ENCODE data around the gene NETO1. TPM values are rescaled to one million over a fixed set of nuclear protein-coding genes. Genes with fewer than 3 reads are reported as not detected.

NETO1 gene
- total and polyA plus RNA-seq, 2 donors (not counting 1 experiment from before 2014, with no cell fraction given), result 0.06 to 2.0 TPM

DNA sequence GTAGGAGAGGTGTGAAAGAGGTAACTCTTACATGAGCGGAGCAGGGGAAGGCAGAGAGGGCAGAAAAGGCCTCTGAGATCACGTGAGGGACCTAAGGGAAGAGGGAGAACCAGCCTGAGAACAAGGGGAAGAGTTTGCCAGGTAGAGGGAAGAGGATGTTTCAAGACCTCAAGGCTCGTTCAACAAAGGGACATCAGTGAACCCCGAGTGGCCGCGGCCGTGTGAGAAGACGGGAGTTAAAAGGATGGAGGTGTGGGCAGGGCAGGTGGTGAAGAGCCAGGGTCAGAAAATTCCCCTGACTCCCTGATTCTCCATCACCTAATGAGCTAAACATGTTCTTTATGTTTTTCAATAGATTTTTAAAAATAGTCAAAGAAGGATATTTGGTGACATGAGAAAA is 44.4 kb downstream of the NETO1 start:
- no peaks in the 10 kb centered on the region for H4K20me1 ChIP-seq (ENCODE audit: control insufficient read depth, extremely low read depth, insufficient read depth, low read length)
- no peak for DNase-seq (ENCODE audit: low read depth in 2 of 2)
- TF ChIP-seq EZH2 (IDR thresholded peaks at IDR 0.05; ENCODE audit: low read length, missing control alignments), result no peak
- TF ChIP-seq, protein P1, sequence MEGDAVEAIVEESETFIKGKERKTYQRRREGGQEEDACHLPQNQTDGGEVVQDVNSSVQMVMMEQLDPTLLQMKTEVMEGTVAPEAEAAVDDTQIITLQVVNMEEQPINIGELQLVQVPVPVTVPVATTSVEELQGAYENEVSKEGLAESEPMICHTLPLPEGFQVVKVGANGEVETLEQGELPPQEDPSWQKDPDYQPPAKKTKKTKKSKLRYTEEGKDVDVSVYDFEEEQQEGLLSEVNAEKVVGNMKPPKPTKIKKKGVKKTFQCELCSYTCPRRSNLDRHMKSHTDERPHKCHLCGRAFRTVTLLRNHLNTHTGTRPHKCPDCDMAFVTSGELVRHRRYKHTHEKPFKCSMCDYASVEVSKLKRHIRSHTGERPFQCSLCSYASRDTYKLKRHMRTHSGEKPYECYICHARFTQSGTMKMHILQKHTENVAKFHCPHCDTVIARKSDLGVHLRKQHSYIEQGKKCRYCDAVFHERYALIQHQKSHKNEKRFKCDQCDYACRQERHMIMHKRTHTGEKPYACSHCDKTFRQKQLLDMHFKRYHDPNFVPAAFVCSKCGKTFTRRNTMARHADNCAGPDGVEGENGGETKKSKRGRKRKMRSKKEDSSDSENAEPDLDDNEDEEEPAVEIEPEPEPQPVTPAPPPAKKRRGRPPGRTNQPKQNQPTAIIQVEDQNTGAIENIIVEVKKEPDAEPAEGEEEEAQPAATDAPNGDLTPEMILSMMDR (conservative IDR thresholded peaks at IDR 0.05 in 1 of 2, IDR thresholded peaks at IDR 0.05 in 1 of 2; ENCODE audit: low read depth in 1 of 2, low read length in 2 of 2), result no peak
- H3K4me2 ChIP-seq (ENCODE audit: extremely low read depth, insufficient read depth, low read length), result no peak overlapping the region
- no peak overlapping the region for H3K27ac ChIP-seq (ENCODE audit: insufficient read depth, low read length)
- no peaks in the 10 kb centered on the region for H3K27me3 ChIP-seq (ENCODE audit: control insufficient read depth, insufficient read depth, low read length)
- H3K36me3 ChIP-seq (ENCODE audit: control insufficient read depth, insufficient read depth, low read length), result no peaks in the 10 kb centered on the region
- no peaks in the 10 kb centered on the region for H3K9me3 ChIP-seq (ENCODE audit: control insufficient read depth, insufficient read depth, low read depth, low read length)
- no peaks in the 10 kb centered on the region for H3K79me2 ChIP-seq (ENCODE audit: control insufficient read depth, insufficient read depth, low read length)
- H3K4me3 ChIP-seq (replicated peaks in 1 of 4; ENCODE audit: control extremely low read depth in 1 of 4, insufficient read depth in 1 of 4, low read depth in 3 of 4, low read length in 4 of 4), result no peak overlapping the region
- H3K9ac ChIP-seq (ENCODE audit: insufficient read depth, low read length), result no peak overlapping the region
- H2AFZ ChIP-seq (ENCODE audit: low read length), result no peak overlapping the region
- no peaks in the 10 kb centered on the region for H3K4me1 ChIP-seq (ENCODE audit: control insufficient read depth, extremely low read depth, insufficient read depth, low read length)

DNA sequence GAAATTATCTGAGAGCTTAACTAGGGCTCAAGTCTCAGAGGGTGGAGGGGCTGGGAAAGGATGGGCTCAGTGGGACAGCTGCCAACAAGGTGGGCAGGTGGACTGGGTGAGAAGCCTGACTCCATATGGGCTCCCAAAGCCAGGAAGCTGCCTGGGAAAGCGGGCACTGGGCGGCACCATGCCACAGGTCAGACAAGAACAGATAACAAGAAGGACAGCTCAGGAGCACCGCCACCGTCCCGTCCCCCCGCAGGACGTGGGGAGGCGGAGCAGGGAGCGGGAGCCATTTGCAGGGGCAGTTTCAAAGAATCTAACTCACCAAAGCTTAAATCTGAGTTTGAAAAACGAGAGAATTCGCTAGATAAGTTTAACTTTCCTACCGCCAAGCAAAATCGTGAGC is 45.6 kb downstream of the NETO1 start:
- H3K27ac ChIP-seq (ENCODE audit: insufficient read depth, low read length), result no peak overlapping the region
- no peak for DNase-seq (ENCODE audit: low read depth in 2 of 2)
- H2AFZ ChIP-seq (ENCODE audit: low read length), result no peak overlapping the region
- no peaks in the 10 kb centered on the region for H3K79me2 ChIP-seq (ENCODE audit: control insufficient read depth, insufficient read depth, low read length)
- no peaks in the 10 kb centered on the region for H4K20me1 ChIP-seq (ENCODE audit: control insufficient read depth, extremely low read depth, insufficient read depth, low read length)
- no peaks in the 10 kb centered on the region for H3K4me1 ChIP-seq (ENCODE audit: control insufficient read depth, extremely low read depth, insufficient read depth, low read length)
- no peak overlapping the region for H3K4me2 ChIP-seq (ENCODE audit: extremely low read depth, insufficient read depth, low read length)
- no peaks in the 10 kb centered on the region for H3K27me3 ChIP-seq (ENCODE audit: control insufficient read depth, insufficient read depth, low read length)
- no peaks in the 10 kb centered on the region for H3K9me3 ChIP-seq (ENCODE audit: control insufficient read depth, insufficient read depth, low read depth, low read length)
- TF ChIP-seq EZH2 (IDR thresholded peaks at IDR 0.05; ENCODE audit: low read length, missing control alignments), result no peak
- TF ChIP-seq, protein P1 (conservative IDR thresholded peaks at IDR 0.05 in 1 of 2, IDR thresholded peaks at IDR 0.05 in 1 of 2; ENCODE audit: low read depth in 1 of 2, low read length in 2 of 2), result no peak
- H3K9ac ChIP-seq (ENCODE audit: insufficient read depth, low read length), result no peak overlapping the region
- H3K36me3 ChIP-seq (ENCODE audit: control insufficient read depth, insufficient read depth, low read length), result no peaks in the 10 kb centered on the region
- H3K4me3 ChIP-seq (replicated peaks in 1 of 4; ENCODE audit: control extremely low read depth in 1 of 4, insufficient read depth in 1 of 4, low read depth in 3 of 4, low read length in 4 of 4), result no peak overlapping the region

DNA sequence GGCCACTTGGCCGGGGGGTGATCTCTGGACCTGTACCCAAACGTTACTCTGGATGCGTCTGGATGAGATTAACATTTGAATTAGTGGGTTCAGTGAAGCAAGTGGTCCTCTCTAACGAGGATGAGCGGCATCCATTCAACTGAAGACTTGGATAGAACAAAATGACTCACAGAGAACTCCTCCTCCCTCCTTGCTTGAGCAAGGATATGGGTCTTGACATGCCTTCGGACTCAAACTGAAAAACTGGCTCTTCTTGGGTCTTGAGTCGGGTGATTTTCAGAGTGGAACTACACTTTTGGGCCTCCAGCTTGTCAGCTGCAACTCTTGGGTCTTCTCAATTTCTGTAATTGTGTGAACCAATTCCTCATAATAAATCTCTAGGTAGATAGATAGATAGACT is 47.2 kb downstream of the NETO1 start:
- no peak overlapping the region for H3K9ac ChIP-seq (ENCODE audit: insufficient read depth, low read length)
- no peak overlapping the region for H3K27ac ChIP-seq (ENCODE audit: insufficient read depth, low read length)
- no peaks in the 10 kb centered on the region for H3K79me2 ChIP-seq (ENCODE audit: control insufficient read depth, insufficient read depth, low read length)
- no peak overlapping the region for H3K4me3 ChIP-seq (replicated peaks in 1 of 4; ENCODE audit: control extremely low read depth in 1 of 4, insufficient read depth in 1 of 4, low read depth in 3 of 4, low read length in 4 of 4)
- H2AFZ ChIP-seq (ENCODE audit: low read length), result no peak overlapping the region
- no peak for DNase-seq (ENCODE audit: low read depth in 2 of 2)
- no peaks in the 10 kb centered on the region for H4K20me1 ChIP-seq (ENCODE audit: control insufficient read depth, extremely low read depth, insufficient read depth, low read length)
- H3K9me3 ChIP-seq (ENCODE audit: control insufficient read depth, insufficient read depth, low read depth, low read length), result no peaks in the 10 kb centered on the region
- no peaks in the 10 kb centered on the region for H3K27me3 ChIP-seq (ENCODE audit: control insufficient read depth, insufficient read depth, low read length)
- no peaks in the 10 kb centered on the region for H3K4me1 ChIP-seq (ENCODE audit: control insufficient read depth, extremely low read depth, insufficient read depth, low read length)
- TF ChIP-seq, protein P1 (conservative IDR thresholded peaks at IDR 0.05 in 1 of 2, IDR thresholded peaks at IDR 0.05 in 1 of 2; ENCODE audit: low read depth in 1 of 2, low read length in 2 of 2), result no peak
- TF ChIP-seq EZH2 (IDR thresholded peaks at IDR 0.05; ENCODE audit: low read length, missing control alignments), result no peak
- H3K4me2 ChIP-seq (ENCODE audit: extremely low read depth, insufficient read depth, low read length), result no peak overlapping the region
- no peaks in the 10 kb centered on the region for H3K36me3 ChIP-seq (ENCODE audit: control insufficient read depth, insufficient read depth, low read length)
